ENCODE data around the gene SMPD3. TPM values are rescaled to one million over a fixed set of nuclear protein-coding genes. Genes with fewer than 3 reads are reported as not detected.

The SMPD3 gene
- total and polyA plus RNA-seq, 2 of the 4 experiments (the other 2 are of a cell fraction), result not detected

- no peak overlapping the region for H4K5ac ChIP-seq (ENCODE audit: low read depth, low read length)
- no peak overlapping the region for H4K91ac ChIP-seq (ENCODE audit: insufficient read depth, low read depth, low read length)
- no peak overlapping the region for H2BK120ac ChIP-seq (ENCODE audit: low read depth, low read length)
- no peaks in the 10 kb centered on the region for H3K79me1 ChIP-seq (ENCODE audit: low read depth in 1 of 2, low read length in 2 of 2)
- no peak overlapping the region for H2AK5ac ChIP-seq (ENCODE audit: low read depth, low read length)
- H2BK5ac ChIP-seq (ENCODE audit: low read depth, low read length, poor library complexity, severe bottlenecking), result no peak overlapping the region
- no peak overlapping the region for H3K27ac ChIP-seq (ENCODE audit: insufficient read depth, low read length)
- intact Hi-C loops (cut with micrococcal nuclease) (loop anchor here (2.0 kb wide), 1 partner anchor 67 kb away; no protein-coding TSS in a partner anchor), in situ Hi-C loops (cut with MboI; ENCODE audit: low sequenced_read_pairs) (no loop called here), dilution Hi-C loops (cut with HindIII; ENCODE audit: low sequenced_read_pairs, unreplicated experiment) (no loop called here)
- H3K23ac ChIP-seq (ENCODE audit: low read depth, low read length), result no peak overlapping the region
- H3K27me3 ChIP-seq (ENCODE audit: control insufficient read depth, insufficient read depth, low read length), result peaks cover 18% of the 10 kb centered on the region
- H3K4me1 ChIP-seq (ENCODE audit: control insufficient read depth, insufficient read depth, low read length), result peaks cover 2% of the 10 kb centered on the region; the same call in 1 of the 2 replicates
- ATAC-seq (ENCODE audit: low read depth) (no peak), DNase-seq (peak; percentile 21)
- H3K18ac ChIP-seq (ENCODE audit: low read depth, low read length), result no peak overlapping the region
- no peaks in the 10 kb centered on the region for H4K20me1 ChIP-seq (ENCODE audit: insufficient read depth, low read length)
- no peak overlapping the region for H3K9ac ChIP-seq (ENCODE audit: low read depth, low read length)
- no peak overlapping the region for H3K4me2 ChIP-seq (ENCODE audit: low read depth, low read length)
- H2AFZ ChIP-seq (replicated peaks; ENCODE audit: low read length, poor library complexity), result no peak overlapping the region
- POLR2A ChIA-PET (ENCODE audit: unreplicated experiment), result no interaction called here
- no peak overlapping the region for H3K4me3 ChIP-seq (ENCODE audit: insufficient read depth, low read depth, low read length)
- TF ChIP-seq ELK1 (IDR thresholded peaks at IDR 0.05; ENCODE audit: borderline replicate concordance, low read depth, low read length), result no peak
- TF ChIP-seq CEBPB (IDR thresholded peaks at IDR 0.05; ENCODE audit: low read depth, low read length), result no peak
- TF ChIP-seq NFE2L2 (IDR thresholded peaks at IDR 0.05; ENCODE audit: low read depth, low read length), result no peak
- no peak for TF ChIP-seq SMC3 (IDR thresholded peaks at IDR 0.05; ENCODE audit: low read depth, low read length)
- TF ChIP-seq MAZ (IDR thresholded peaks at IDR 0.05; ENCODE audit: borderline replicate concordance, low read depth, low read length), result no peak
- TF ChIP-seq MAFK (IDR thresholded peaks at IDR 0.05; ENCODE audit: low read depth, low read length), result no peak
- 0% methylated on average over 1 of the region's 3 CpGs; no CpG with 5 or more reads in 1 of the 2 experiments for WGBS, 2 experiments (ENCODE audit: extremely low coverage in 2 of 2, insufficient read length in 1 of 2)
- H2BK20ac ChIP-seq (ENCODE audit: low read depth, low read length), result no peak overlapping the region
- no peak overlapping the region for H4K8ac ChIP-seq (ENCODE audit: low read depth in 2 of 2, low read length in 2 of 2)
- no peak overlapping the region for H2AK9ac ChIP-seq (replicated peaks; ENCODE audit: low read depth, low read length, poor library complexity)
- BruUV-seq (replicated peaks), result no TSS peak
- H3K4ac ChIP-seq (ENCODE audit: low read depth, low read length), result no peak overlapping the region
- no peaks in the 10 kb centered on the region for H3K9me1 ChIP-seq (ENCODE audit: insufficient read depth, low read length)
- CTCF ChIA-PET, result no interaction called here
- H2BK15ac ChIP-seq (ENCODE audit: low read depth, low read length), result no peak overlapping the region
- no peak overlapping the region for H3K14ac ChIP-seq (replicated peaks; ENCODE audit: low read depth, low read length)
- H3K56ac ChIP-seq (ENCODE audit: extremely low read depth, insufficient read depth, low read length), result no peak overlapping the region
- no peaks in the 10 kb centered on the region for H3K9me3 ChIP-seq (ENCODE audit: control insufficient read depth, insufficient read depth, low read length)
- H3K36me3 ChIP-seq (ENCODE audit: control insufficient read depth, insufficient read depth, low read length), result no peaks in the 10 kb centered on the region
Measured at GRCh38 chr16:68444056-68444657, 4.2 kb downstream of the SMPD3 start.

Data from IMR-90 (cell line).